Panc1 (cell line): ENCODE measurements around the gene CFAP251. TPM values are rescaled to one million over a fixed set of nuclear protein-coding genes. Genes with fewer than 3 reads are reported as not detected.

Experiments
- ATAC-seq: fragments of 200-7000 bp; cut with Tn5 transposase; 2 replicates; pipeline ENCODE4 v1.9.1; 2020; ENCODE audit warnings: mild to moderate bottlenecking, moderate library complexity
- BruUV-seq: library from RNA; stranded (reverse); fragments of 400-500 nt; replicated peaks from 2 replicates; lab custom pipeline; 2021; lab: Mats Ljungman, UMichigan
- CTCF ChIA-PET: fragments of 300-600 bp; sonication (Branson Sonifier 250); formaldehyde crosslinking; loops from one replicate; lab custom pipeline; 2022; ENCODE audit warnings: antibody characterized with exemption; lab: Charles Lee
- POLR2A ChIA-PET: fragments of 300-600 bp; sonication (Branson Sonifier 250); formaldehyde crosslinking; loops from one replicate; lab custom pipeline; 2022; ENCODE audit warnings: antibody characterized with exemption; lab: Charles Lee
- DNase-seq: peaks from one replicate; pipeline ENCODE4 v3.0.0-alpha.2; 2010; ENCODE audit warnings: low read depth, low spot score
- H3K27ac ChIP-seq: 2 replicates; pipeline ENCODE4 v1.5.1; 2011; ENCODE audit warnings: mild to moderate bottlenecking, low read length, inconsistent platforms
- H3K27me3 ChIP-seq: fragments of 200-500 bp; sonication (Bioruptor generic); 2 replicates; pipeline ENCODE4 v1.6.0; 2014; ENCODE audit warnings: low read length, inconsistent platforms; ENCODE audit not compliant: control insufficient read depth, insufficient read depth
- H3K36me3 ChIP-seq: fragments of 200-500 bp; sonication (Bioruptor generic); 2 replicates; pipeline ENCODE4 v1.5.1; 2014; ENCODE audit warnings: inconsistent platforms, mild to moderate bottlenecking, low read length, moderate library complexity; ENCODE audit not compliant: control insufficient read depth, insufficient read depth
- H3K4me1 ChIP-seq: 2 replicates; pipeline ENCODE4 v1.5.1; 2011; ENCODE audit warnings: inconsistent platforms, mild to moderate bottlenecking, low read length, moderate library complexity; ENCODE audit not compliant: control insufficient read depth, insufficient read depth
- H3K4me3 ChIP-seq, 2 experiments: 2 replicates each; pipeline ENCODE4 v1.5.1; 2011 to 2012; ENCODE audit warnings: low read depth in 2 of 2, low read length in 2 of 2, mild to moderate bottlenecking in 2 of 2, inconsistent platforms in 1 of 2, moderate library complexity in 1 of 2
- H3K9me3 ChIP-seq: fragments of 200-500 bp; sonication (Bioruptor generic); 2 replicates; pipeline ENCODE4 v1.5.1; 2014; ENCODE audit warnings: low read depth, mild to moderate bottlenecking, inconsistent platforms, low read length, moderate library complexity; ENCODE audit not compliant: control insufficient read depth, insufficient read depth
- CTCF ChIP-seq: fragments of 450-650 bp; IDR thresholded peaks from 2 replicates; pipeline ENCODE4 v1.5.1; 2017; ENCODE audit warnings: mild to moderate bottlenecking
- POLR2AphosphoS5 ChIP-seq: IDR thresholded peaks from 2 replicates; pipeline ENCODE4 v1.6.1; 2012; ENCODE audit warnings: mild to moderate bottlenecking, low read depth, low read length, moderate library complexity
- SIN3A ChIP-seq: IDR thresholded peaks from 2 replicates; pipeline ENCODE4 v1.6.1; 2012; ENCODE audit warnings: low read depth, mild to moderate bottlenecking, low read length, moderate library complexity, borderline replicate concordance; ENCODE audit not compliant: insufficient read depth
- TCF7L2 ChIP-seq: IDR thresholded peaks from 2 replicates; pipeline ENCODE4 v1.6.1; 2011; ENCODE audit warnings: mild to moderate bottlenecking, low read depth, low read length, inconsistent platforms
- in situ Hi-C: cut with HindIII; loops from 2 replicates; pipeline ENCODE4 v1.10.0; 2016; ENCODE audit warnings: low sequenced_read_pairs, low pct_unique_long_range_greater_than_20kb
- intact Hi-C: fragments of 100-400 bp; cut with micrococcal nuclease; formaldehyde crosslinking; loops from one replicate; pipeline ENCODE4 v1.10.0; 2022; ENCODE audit not compliant: unreplicated experiment
- total RNA-seq: library from RNA; stranded (reverse); gene quantifications from one replicate; pipeline ENCODE4 v1.2.1, GENCODE V29; 2021; ENCODE audit not compliant: unreplicated experiment
- TF ChIP-seq, protein P1 (sequence below), 2 experiments: IDR thresholded peaks; 2 replicates each; pipeline ENCODE4 v1.6.1; 2011 to 2012; ENCODE audit warnings: low read depth in 2 of 2, control low read depth in 1 of 2, low read length in 1 of 2, mild to moderate bottlenecking in 1 of 2, moderate library complexity in 1 of 2; ENCODE audit not compliant: insufficient read depth in 1 of 2

CFAP251 gene
- total RNA-seq, 1 experiment from 2014 or later = 4.2 TPM

DNA sequence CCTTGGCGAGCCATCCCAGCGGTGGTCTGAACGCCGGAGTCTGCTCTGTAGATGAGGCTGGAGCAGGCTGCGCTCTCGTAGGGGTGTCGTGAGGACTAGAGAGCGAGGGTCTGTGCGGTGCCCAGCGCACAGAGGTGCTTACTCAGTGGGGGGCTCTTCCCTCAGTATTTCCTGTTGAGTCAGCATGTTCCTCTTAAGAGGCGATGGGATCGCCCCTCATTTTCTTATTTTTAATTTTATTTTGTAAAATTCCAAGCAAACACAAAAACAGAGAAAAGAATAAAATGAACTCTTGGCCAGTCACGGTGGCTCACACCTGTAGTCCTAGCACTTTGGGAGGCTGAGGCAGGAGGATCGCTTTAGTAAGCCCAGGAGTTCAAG lies 62.5 kb downstream of the CFAP251 start:
- ChIA-PET CTCF (interaction anchor here (0.9 kb wide), 1 partner anchor 62 kb away, joined by 7 read pairs; the partner anchor contains the start of gene CFAP251), POLR2A (no interaction called here)
- in situ Hi-C loops (no loop called here), intact Hi-C loops (no loop called here)
- DNase-seq (no peak), ATAC-seq (no peak)
- H3K36me3 ChIP-seq = no peaks in the 10 kb centered on the region
- no peak overlapping the region for H3K27ac ChIP-seq
- H3K27me3 ChIP-seq = no peaks in the 10 kb centered on the region
- TF ChIP-seq SIN3A (no peak), CTCF (no peak), TCF7L2 (no peak), POLR2AphosphoS5 (no peak)
- TF ChIP-seq, protein P1, sequence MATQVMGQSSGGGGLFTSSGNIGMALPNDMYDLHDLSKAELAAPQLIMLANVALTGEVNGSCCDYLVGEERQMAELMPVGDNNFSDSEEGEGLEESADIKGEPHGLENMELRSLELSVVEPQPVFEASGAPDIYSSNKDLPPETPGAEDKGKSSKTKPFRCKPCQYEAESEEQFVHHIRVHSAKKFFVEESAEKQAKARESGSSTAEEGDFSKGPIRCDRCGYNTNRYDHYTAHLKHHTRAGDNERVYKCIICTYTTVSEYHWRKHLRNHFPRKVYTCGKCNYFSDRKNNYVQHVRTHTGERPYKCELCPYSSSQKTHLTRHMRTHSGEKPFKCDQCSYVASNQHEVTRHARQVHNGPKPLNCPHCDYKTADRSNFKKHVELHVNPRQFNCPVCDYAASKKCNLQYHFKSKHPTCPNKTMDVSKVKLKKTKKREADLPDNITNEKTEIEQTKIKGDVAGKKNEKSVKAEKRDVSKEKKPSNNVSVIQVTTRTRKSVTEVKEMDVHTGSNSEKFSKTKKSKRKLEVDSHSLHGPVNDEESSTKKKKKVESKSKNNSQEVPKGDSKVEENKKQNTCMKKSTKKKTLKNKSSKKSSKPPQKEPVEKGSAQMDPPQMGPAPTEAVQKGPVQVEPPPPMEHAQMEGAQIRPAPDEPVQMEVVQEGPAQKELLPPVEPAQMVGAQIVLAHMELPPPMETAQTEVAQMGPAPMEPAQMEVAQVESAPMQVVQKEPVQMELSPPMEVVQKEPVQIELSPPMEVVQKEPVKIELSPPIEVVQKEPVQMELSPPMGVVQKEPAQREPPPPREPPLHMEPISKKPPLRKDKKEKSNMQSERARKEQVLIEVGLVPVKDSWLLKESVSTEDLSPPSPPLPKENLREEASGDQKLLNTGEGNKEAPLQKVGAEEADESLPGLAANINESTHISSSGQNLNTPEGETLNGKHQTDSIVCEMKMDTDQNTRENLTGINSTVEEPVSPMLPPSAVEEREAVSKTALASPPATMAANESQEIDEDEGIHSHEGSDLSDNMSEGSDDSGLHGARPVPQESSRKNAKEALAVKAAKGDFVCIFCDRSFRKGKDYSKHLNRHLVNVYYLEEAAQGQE (IDR thresholded peaks at IDR 0.05; ENCODE audit: insufficient read depth in 1 of 2, low read depth in 2 of 2, low read length in 1 of 2) = no peak
- no TSS peak for BruUV-seq
- no peaks in the 10 kb centered on the region for H3K9me3 ChIP-seq
- no peak overlapping the region for H3K4me3 ChIP-seq
- H3K4me1 ChIP-seq = no peaks in the 10 kb centered on the region

GRCh38 chr12:121981456-121981855 lies 63.1 kb downstream of the CFAP251 start:
- in situ Hi-C loops = no loop called here
- ChIA-PET CTCF (no interaction called here), POLR2A (interaction anchor here (0.7 kb wide), 1 partner anchor 25 kb away, joined by 6 read pairs; no protein-coding TSS in a partner anchor)
- ATAC-seq = no peak; the same call in 1 of the 2 replicates
- DNase-seq = no peak
- no peaks in the 10 kb centered on the region for H3K27me3 ChIP-seq
- H3K4me1 ChIP-seq = no peaks in the 10 kb centered on the region
- no peak for TF ChIP-seq POLR2AphosphoS5
- no peak for TF ChIP-seq TCF7L2
- TF ChIP-seq, protein P1 (IDR thresholded peaks at IDR 0.05; ENCODE audit: insufficient read depth in 1 of 2, low read depth in 2 of 2, low read length in 1 of 2) = no peak
- no peak for TF ChIP-seq SIN3A
- no peak for TF ChIP-seq CTCF
- intact Hi-C loops = no loop called here
- no TSS peak for BruUV-seq
- no peak overlapping the region for H3K4me3 ChIP-seq
- no peaks in the 10 kb centered on the region for H3K9me3 ChIP-seq
- no peak overlapping the region for H3K27ac ChIP-seq
- no peaks in the 10 kb centered on the region for H3K36me3 ChIP-seq
